ENCODE results near the gene C2CD2. TPM values are rescaled to one million over a fixed set of nuclear protein-coding genes. Genes with fewer than 3 reads are reported as not detected.

The C2CD2 gene
- total and polyA plus RNA-seq, 2 experiments from 2014 or later: 8.7 to 12.4 TPM

DNA sequence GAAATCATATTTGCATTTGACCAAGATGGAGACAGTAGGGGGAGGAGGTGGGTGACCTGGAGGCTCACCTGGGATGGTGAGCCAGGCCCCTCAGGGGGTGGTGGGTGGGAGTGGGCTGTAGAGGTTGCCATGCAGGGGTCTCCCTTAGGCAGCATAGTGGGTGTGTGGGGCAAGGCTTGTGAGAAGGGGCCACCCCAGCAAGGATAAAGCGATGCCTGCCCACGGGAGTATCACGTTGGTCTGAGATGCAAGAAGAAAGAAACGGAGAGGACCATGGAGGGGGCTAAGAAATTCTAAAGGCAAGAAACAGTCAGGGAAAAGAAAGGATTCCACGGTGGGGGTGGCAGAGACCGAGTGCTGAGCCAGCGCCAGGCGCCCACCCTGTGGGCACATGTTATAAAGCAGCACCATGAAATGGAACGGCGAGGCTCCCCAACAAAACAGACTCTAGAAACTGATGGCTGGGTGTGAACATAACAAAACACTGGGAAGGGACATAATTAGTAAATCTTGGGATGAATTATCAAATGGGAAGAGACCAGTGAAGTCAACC is 11.7 kb upstream of the C2CD2 start:
- Histone ChIP-seq H3K4me3 (no peak overlapping the region), H3K27ac (no peak overlapping the region), H3K36me3 (no peaks in the 10 kb centered on the region), H3K4me1 (ENCODE audit: low read depth) (no peaks in the 10 kb centered on the region), H3K27me3 (no peaks in the 10 kb centered on the region), H3K9me3 (ENCODE audit: low read depth) (no peaks in the 10 kb centered on the region)
- no peak for TF ChIP-seq CTCF (IDR thresholded peaks at IDR 0.05; ENCODE audit: low read depth, low read length)
- DNase-seq (ENCODE audit: low read depth in 1 of 2, low spot score in 1 of 2): no peak

GRCh38 chr21:41965045-41965444 is 11.2 kb upstream of the C2CD2 start:
- no peaks in the 10 kb centered on the region for H3K4me1 ChIP-seq (ENCODE audit: low read depth)
- H3K36me3 ChIP-seq: no peaks in the 10 kb centered on the region
- H3K4me3 ChIP-seq: no peak overlapping the region
- H3K9me3 ChIP-seq (ENCODE audit: low read depth): no peaks in the 10 kb centered on the region
- H3K27me3 ChIP-seq: no peaks in the 10 kb centered on the region
- TF ChIP-seq CTCF (IDR thresholded peaks at IDR 0.05; ENCODE audit: low read depth, low read length): no peak
- no peak overlapping the region for H3K27ac ChIP-seq
- DNase-seq (ENCODE audit: low read depth in 1 of 2, low spot score in 1 of 2): no peak

DNA sequence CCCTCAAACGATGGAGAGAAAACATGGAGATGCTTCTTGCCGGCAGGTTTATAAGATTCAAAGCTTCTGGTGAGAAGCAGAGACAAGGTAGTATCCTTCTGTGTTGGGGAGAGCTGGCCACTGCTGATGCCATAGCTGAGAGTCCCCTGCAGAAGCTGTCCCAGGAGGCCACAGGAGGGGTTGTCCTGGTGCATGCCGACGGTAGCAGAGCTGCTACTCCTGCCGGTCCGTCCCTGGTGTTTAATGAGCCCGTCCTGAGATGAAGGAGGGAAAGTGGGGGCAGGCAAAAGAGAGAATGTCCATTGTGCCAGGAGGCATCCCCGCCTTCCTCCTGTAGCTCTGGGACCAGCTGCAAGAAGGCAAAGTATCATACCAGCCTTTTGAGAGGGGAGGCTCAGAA is 10.4 kb upstream of the C2CD2 start:
- no peak for DNase-seq (ENCODE audit: low read depth in 1 of 2, low spot score in 1 of 2)
- Histone ChIP-seq H3K4me1 (ENCODE audit: low read depth) (no peaks in the 10 kb centered on the region), H3K4me3 (no peak overlapping the region), H3K27me3 (no peaks in the 10 kb centered on the region), H3K9me3 (ENCODE audit: low read depth) (no peaks in the 10 kb centered on the region), H3K27ac (no peak overlapping the region), H3K36me3 (no peaks in the 10 kb centered on the region)
- no peak for TF ChIP-seq CTCF (IDR thresholded peaks at IDR 0.05; ENCODE audit: low read depth, low read length)

DNA sequence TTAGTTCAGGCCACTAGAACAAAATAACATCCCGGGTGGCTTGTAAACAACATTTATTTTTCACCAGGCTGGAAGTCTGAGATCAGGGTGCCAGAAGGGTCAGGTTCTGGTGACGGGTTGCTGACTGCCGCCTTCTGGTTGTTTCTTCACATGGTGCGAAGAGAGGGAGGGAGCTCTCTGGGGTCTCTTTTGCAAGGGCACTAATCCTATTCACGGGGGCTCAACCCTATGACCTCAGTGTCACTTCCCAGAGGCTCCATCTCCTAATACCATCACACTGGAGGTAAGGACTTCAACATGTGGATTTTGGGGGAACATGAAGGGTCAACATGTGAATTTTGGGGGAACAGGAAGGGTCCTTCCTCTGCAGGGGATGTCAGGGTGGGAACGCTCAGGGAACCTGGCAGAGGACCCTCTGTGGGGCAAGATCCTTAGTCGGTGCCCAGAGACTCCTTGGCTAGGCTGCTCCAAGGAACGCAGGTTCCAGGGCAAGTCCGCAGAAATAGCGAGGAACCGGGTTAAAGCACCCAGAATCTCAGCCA is 8.7 kb upstream of the C2CD2 start:
- no peaks in the 10 kb centered on the region for H3K9me3 ChIP-seq (ENCODE audit: low read depth)
- DNase-seq (ENCODE audit: low read depth in 1 of 2, low spot score in 1 of 2): no peak
- H3K4me3 ChIP-seq: no peak overlapping the region
- H3K36me3 ChIP-seq: no peaks in the 10 kb centered on the region
- no peak overlapping the region for H3K27ac ChIP-seq
- TF ChIP-seq CTCF (IDR thresholded peaks at IDR 0.05; ENCODE audit: low read depth, low read length): no peak
- no peaks in the 10 kb centered on the region for H3K27me3 ChIP-seq
- peaks cover 4% of the 10 kb centered on the region for H3K4me1 ChIP-seq (ENCODE audit: low read depth)

DNA sequence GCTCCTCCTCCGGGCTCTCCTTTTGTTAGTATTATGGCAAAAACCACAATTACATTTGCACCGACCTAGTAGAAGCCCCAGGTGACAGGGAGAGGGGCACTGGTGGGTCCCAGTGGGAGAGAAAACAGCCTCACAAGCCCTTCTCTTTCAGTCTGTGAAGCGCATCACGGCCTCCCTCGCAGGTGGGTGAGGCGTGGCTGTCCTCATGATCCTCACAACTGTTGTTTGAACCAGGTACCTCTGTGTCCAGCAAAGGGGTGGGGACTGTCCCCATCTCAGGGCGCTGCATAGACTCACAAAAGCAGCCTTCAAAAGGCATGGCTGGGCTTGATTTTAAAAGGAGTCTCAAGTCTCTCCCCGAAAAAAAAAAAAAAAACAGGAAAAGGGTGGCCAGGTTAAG is 7.9 kb upstream of the C2CD2 start:
- DNase-seq (ENCODE audit: low read depth in 1 of 2, low spot score in 1 of 2): no peak
- no peaks in the 10 kb centered on the region for H3K27me3 ChIP-seq
- H3K9me3 ChIP-seq (ENCODE audit: low read depth): no peaks in the 10 kb centered on the region
- no peak overlapping the region for H3K4me3 ChIP-seq
- H3K27ac ChIP-seq: no peak overlapping the region
- peaks cover 12% of the 10 kb centered on the region for H3K4me1 ChIP-seq (ENCODE audit: low read depth)
- no peaks in the 10 kb centered on the region for H3K36me3 ChIP-seq
- no peak for TF ChIP-seq CTCF (IDR thresholded peaks at IDR 0.05; ENCODE audit: low read depth, low read length)

All from cardiac muscle cell (in vitro differentiated cells and primary cell).